D341Med (cell line): ENCODE measurements around the gene EYS.

Experiments used
- DNase-seq: peaks from one replicate; pipeline ENCODE4 v3.0.0; 2012; ENCODE audit warnings: low spot score

The EYS gene

DNA sequence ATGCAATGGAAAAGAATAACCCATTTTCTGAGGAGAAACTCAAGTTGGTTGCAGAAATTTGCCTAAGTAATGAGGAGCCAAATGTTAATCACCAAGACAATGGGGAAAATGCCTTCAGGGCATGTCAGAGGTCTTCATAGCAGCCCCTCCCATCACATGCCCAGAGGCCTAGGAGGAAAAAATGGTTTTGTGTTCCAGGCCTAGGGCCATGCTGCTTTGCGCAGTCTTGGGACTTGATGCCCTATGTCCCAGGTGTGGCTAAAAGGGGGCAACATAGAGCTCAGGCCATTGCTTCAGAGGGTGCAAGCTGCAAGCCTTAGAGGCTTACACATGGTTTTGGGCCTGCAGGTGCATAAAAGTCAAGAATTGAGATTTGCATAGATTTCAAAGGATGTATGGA, 485.9 kb downstream of the EYS start:
- DNase-seq = no peak

DNA sequence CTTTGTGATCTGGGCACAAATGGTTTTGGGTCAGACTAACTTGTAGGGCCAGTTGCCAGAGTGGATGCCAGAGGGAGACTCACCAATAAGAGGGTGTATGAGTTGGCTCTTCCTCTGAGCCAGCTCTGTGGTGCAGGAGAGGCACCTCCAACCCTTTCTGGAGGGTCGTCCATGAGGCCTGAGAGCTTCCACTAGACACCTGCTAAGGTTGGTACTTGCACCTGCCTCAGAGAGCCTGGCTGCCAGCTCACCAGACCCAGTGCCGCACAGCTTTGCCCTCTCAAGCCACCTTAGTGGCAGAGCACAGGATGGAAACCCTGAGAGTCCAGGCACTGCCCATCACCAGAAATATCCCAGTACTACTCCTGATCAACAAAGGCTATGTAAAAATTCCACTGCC, 504.3 kb downstream of the EYS start:
- DNase-seq = no peak

DNA sequence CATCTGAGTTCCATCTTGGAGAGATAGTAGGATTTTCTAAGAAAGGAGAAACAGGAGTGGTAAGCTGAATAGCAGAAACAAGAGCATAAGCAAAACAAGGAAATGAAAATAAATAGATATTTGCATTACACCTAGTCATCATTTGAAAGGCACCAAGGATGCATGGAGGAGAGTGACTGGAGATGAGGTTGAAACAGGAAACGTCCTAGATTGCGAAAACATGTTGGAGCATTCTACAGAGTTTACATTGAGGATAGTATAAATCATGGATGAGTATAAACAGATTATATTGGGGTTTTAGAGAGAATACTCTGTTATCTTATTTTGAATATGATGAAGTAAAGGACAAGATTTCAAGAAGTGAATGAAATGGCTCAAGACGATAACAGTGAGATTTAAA, 507.3 kb downstream of the EYS start:
- DNase-seq = no peak

DNA sequence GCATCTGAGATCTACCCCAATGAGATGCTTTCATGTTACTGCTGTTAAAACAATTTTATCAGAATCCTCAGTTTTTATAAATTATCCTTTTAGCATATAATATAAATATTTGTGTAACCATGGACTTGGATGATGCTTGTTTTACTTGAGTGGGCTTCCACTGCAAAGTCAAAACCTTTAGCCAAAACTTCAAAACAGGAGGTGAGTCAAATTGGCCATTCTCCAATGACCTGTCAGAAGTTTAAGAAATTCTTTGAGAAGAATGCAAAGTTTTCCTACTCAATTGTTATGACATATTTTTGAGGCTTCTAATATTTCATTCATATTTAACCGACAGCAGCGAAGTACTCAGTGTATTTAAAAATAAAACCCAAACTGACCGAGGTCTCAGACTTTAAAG, 507.9 kb downstream of the EYS start:
- no peak for DNase-seq

DNA sequence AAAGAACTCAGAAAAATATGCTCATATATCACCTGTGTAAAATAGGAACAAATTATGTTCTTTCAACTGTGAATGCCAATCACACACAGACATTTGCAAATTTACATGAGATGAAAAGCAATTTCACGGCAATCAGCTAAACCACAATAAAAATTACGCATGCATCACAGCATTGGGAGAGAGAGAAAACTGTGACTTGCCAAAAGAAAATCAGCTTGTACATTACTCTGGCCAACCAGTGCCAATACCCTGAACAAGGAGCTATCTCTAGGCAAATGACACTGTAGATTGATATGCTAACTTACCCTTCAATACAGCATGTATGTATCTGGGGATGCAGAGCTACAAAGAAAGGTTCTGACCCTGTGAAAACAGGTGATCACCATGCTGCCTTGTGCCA, 515.6 kb downstream of the EYS start:
- no peak for DNase-seq

DNA sequence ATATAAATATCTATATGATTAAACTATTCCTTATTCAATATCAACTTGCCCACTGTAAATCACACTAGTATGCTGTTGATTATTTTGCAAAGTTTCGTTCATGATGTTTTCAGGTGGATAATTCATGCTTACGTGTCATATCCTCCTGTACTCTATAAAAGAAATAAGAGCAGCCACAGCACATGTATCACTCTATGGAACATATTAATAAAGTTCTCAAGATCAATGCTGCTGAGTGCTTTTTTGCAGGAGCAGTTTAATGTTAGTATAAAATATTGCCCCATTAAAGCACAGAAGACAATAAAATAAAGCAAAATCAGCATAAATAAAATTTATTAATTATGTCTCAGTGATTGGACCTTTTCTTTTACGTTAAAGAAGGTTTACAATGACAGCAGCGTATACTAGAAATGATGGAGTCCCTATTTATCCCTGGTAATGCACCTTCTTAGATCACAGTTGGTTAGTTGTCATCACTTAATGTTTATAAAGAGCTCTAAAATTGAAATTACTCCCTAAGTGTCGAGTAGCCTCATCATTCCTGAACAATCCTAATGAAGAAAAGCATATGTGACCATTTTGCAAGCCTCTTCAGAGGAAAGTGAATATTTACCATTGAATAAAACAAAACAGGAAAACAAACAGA, 517.7 kb downstream of the EYS start:
- no peak for DNase-seq

DNA sequence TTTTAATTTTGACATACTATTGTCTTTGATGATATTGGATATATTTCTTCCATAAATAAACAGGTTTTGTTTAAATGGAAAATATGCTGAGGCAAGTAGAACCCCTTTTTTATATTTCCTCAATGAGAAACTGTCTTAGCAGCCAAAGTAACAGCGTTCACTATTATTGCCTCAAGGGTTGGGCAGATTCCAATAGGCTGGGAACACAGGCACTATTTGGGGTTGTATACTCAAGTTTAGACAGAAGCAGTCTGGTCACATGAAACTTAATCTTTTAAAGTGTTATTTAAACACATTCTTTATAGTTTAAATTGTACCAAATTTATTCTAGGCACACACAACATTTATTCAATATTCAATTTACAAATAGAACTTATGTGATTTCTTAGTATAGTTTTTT, 520.2 kb downstream of the EYS start:
- DNase-seq = no peak

DNA sequence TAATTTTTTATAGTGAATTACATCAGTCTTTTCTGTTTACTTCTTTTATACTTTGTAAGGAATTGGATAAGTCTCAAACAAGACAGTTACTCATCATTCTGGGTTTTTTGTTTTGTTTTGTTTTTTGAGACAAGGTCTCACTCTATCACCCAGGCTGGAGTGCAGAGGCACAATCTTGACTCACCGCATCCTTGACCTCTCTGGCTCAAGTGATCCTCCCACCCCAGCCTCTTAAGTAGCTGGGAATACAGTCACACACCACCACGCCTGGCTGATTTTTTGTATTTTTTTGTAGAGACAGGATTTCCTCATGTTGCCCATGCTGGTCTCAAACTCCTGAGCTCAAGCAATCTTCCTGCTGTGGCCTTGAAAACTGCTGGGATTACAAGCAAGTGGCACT, 524.3 kb downstream of the EYS start:
- no peak for DNase-seq

DNA sequence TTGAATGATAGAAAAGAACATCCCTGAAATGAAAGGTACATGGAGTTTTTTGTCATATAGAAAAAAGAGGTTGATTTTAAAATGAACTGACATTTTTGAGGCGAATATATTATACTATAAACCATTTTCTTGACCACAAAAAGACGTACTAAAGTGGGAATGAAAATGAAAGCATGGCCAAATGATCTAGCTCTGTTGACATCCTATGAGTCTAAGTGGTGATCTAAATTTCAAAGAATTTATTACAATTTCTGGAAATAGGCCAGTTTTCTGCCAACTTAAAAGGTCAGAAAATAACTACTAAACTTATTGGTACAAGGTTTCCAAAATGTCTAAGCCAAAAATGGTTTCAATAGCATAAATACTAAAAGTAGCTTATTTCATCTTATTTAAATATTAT, 536.8 kb downstream of the EYS start:
- DNase-seq = no peak

DNA sequence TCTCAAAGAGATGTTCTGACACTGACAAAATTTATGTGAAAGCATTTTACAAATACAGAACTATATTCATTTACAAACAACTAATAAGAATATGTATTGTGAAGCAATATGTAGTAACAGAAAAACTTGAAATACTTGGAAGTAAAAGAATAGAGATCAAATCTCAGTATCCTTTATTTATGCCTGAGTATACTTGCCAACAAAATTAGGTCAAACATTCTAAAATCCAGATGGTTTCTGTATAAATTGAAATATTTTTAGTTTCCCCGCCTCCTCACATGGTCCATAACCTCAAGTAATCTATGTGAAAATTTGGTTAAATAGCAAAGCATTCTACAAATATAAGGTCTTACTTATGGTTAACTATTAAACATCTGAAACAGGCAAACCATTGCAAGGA, 545.4 kb downstream of the EYS start:
- no peak for DNase-seq

DNA sequence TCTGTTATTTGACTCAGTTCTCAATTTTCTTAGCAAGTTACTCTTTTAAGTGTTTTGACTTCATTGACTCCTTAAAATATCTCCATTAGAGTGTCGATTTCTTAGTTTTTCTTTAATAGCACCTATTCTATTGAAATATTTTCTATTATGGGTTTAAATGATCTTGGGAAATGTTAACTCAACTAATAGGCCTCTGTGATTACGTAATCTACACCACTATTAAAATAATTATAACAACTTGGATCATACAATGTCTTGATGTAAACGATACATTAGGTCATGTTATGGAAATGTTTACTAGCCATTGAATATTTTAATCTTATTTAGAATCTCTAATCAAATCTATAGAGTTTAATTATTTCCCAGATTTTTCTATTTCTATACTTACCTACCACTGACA, 550.0 kb downstream of the EYS start:
- no peak for DNase-seq

DNA sequence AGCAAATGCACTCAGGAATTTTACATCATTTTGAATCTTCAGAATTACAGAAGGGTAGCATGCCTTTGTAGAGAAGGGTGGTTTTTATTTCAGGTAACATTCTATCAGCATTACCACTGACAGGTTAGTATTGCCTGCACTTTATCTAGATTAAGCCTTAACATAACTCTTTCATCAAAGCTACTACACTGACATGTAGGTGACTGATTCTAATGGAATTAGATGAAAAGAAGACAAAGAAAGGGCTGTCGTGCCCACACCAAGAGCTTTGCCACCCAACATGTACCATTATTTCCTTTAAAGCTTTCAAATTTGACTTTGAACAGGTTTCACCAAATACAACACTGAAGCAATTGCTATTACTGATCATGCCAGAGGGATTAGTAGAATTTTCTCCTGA, 551.9 kb downstream of the EYS start:
- no peak for DNase-seq

DNA sequence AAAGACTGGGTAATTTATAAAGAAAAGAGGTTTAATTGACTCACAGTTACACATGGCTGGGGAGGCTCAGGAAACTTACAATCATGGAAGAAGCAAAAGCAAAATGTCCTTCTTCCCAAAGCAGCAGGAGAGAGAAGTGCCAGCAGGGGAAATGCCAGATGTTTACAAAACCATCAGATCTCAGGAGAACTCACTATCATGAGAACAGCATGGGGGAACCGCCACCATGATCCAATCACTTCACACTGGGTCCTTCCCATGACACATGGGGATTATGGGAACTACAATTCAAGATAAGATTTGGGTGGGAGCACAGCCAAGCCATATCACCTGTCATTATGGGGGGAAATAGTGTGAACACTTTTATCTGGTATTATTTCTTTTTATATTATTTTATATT, 557.2 kb downstream of the EYS start:
- no peak for DNase-seq

DNA sequence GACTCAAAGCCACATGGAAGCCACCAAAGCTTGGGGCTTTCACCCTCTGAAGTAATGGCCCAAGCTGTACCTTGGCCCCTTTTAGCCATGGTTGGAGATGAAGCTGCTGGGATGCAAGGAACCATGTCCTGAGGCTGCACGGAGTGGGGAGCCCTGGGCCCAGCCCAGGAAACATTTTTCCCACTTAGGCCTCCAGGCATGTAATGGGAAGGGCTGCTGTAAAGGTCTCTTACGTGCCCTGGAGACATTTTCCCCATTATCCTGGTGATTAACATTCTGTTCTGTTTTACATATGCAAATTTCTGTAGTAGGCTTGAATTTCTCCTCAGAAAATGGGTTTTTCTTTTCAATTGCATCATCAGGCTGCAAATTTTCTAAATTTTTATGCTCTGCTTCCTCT, 558.2 kb downstream of the EYS start:
- no peak for DNase-seq

DNA sequence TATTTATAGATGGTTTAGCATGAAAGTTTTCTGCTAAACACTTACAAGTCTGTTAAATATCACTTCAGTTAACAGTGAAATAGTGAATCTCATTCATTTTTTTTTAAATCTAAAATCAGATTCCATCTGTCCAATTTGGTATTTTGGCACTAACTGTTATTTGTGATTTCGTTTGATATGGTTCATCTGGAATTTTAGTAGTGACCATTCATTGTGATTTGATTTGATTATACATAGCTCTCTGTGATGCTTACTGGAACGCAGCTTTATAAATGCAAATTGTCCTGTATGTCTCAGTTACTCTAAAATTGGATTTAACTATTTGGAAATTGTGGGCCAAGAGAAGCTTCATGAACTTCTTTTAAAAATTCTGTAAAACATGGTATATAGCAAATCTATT, 571.5 kb downstream of the EYS start:
- no peak for DNase-seq

DNA sequence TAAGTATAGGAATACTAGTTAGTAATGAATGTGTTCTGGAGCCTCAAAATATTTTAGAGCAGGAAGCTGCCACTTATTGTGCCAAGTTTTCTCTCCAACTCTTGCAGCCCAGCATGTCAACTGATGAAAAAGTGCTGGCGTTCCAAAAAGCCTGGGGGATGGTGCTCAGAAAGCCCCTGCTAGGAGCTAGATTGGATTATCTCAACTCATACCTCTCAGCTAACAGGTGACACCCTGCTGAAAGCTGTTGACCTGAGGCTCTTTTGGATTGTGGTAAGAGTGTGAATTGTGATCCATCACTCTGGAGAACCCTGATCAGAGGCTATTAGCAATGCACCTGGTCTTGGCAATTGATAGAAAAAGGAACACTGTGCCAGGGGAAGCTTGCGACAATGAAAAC, 580.4 kb downstream of the EYS start:
- DNase-seq = no peak

DNA sequence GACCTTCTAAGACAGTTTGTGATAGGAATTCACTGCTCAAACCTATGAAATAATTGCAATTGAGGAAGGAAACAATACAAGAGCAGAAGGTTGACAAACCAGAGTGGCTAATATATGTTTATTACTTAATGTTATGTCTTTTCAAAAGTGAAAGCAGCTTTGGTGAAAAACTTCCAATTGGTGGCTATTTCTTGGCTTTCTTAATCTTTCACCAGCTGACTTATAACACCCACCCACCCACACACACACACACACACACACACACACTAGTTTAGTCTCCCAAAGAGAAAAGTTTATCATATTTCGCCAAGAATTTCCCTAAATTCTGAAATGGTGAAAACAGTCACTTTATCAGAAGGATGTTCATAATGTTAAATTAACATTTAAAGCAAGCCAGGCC, 583.5 kb downstream of the EYS start:
- DNase-seq = no peak

DNA sequence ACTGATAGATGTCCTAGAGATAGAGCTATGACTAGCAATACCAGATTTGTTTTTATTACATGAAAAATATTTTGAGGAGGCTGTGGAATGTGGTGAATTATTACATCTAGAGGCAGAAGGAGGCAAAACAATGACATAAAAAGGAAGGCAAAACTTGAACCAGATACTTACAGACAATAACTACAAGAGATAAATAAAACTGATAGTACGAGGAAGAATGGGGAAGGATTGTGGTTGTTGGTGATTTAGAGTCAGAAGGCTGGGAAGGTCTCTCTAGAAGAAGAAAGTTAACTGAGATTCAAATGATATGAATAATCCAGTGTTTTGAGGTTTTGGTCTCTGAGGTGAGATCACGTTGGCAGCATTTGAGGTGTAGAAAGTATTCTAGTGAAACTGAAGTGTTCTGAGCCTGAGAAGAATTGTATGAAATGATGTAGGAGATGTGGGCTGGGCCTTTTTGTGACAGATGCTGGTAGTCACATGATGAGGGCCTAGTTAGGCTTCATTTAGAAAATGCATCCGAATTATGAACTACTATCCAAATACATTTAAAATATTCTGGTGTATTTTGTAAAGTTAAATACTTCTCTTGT, 589.1 kb downstream of the EYS start:
- no peak for DNase-seq

DNA sequence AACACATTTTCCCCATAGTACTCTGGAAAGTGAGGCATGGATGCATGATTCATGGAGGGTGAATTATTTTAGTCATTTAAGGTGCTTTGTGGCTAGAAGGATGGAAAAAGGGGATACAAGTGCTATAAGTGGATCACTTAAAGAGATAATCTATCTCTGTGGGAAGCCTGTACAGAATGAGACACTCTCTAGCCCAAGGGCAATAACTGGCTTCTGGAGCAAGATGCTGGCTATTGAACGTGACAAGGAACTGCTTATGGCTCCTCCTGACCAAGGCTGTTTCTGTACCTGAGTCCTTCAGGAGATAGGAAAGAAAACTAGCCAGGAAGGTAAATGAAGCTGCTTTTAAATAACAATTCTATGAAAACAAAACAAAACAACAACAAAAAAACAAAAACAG, 590.7 kb downstream of the EYS start:
- DNase-seq = no peak

DNA sequence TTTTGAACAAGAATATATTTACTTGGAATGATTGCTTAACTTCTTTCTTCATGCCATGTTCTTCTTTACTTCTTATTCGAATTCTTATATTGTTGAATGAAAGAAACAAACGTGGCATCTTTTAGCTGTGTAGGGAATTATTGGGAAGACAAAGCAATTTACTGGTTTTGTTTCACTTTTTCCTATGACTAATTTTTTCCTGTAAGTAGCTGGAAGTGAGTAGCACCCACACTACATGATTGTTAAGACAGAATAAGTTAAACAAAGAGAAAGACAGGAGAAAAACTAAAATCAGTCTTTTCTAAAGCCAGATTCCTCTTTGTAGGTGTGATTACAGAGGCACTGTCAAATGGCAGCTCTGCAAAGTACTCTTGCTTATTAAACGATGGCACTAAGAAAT, 593.4 kb downstream of the EYS start:
- DNase-seq = no peak

DNA sequence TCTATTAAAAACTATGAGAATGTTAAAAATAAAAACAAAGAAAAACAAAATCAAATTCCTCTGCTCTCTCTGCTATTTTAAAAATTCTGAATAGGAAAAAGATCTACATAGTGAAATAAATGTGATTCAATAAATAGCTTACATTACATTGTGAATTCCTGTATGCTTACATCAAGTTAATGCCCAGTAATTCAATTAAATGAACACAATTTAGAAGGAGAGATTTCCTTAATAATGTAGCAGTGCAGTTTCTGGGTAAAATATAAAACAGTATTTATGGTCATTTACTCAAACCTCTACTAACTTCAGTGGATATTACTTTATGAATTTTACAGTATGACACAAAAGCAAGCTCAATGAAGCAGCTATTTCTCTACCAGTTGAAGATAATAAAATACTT, 594.6 kb downstream of the EYS start:
- DNase-seq = no peak

DNA sequence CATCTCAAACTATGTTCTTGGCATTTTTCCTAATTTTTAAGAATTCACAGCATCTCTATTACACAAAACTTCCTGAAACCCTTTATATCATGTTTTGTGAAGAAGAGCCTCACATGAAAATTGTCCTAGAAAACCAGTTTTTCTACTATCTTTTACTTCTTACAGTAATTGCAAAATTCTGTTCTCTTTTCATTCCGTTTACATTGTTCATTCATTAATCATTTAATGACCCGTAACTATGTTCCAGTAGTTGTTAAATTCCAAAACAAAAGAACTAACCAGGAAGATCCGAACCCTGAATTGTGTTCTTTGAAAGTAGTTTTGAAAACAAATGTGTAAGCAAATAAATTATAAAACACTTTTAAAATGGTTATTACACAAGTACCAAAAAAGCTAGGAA, 597.0 kb downstream of the EYS start:
- DNase-seq = no peak

DNA sequence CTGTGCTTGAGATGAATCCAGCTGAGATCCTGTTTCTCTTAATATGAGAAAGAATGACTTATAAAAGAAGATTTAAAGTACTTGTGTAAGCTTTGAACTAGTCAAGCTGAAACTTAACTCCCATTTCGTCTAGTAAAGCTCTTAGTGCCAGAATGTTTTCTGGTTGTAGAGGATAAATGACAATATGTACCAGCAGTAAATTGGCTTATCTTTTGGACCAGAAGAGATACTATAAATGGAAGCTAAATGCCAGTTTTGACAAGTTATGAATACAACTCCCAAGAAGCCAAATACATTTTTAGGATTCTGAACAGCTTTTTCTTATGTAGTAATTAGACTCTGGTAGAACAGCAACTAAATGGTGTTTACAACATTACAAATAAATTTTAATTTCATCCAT, 608.7 kb downstream of the EYS start:
- no peak for DNase-seq

DNA sequence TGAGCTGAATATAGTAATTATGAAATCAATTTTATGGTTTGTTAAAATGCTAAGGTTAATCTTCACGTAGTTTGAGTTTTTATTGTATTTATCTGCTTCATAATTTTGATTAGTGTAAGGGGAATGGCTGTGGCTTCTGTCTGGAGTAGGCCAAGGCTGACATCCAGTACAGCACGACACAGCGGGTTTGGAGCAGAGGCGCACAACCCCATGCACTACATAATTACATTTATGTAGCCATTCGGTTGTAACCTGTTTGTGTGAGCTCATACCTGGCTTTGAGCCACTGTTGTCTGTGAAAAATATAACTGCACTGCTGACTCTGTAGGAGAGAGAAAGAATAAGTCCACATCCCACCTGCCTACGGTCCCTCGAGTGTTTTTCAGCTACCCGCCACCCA, 615.5 kb downstream of the EYS start:
- no peak for DNase-seq

DNA sequence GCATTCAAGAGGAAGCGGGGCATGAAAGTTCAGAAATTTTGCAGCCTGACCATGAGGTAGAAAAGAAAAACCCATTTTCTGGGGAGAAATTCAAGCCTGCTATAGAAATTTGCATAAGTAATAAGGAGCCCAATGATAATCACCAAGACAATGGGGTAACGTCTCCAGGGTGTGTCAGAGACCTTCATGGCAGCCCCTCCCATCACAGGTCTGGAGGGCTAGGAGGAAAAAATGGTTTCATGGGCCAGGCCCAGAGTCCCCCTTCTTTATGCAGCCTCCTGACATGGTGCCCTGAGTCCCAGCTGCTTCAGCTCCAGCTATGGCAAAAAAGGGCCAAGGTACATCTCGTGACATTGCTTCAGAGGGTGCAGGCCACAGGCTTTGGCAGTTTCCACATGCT, 618.5 kb downstream of the EYS start:
- no peak for DNase-seq
